GM21515 (cell line): Measurements from ENCODE around the gene SYT8.

Experiments
- ATAC-seq: cut with Tn5 transposase; IDR thresholded peaks from one replicate; pipeline ENCODE4 v1.9.1; 2021; ENCODE audit not compliant: unreplicated experiment

The SYT8 gene

GRCh38 chr11:1857064-1857463, 22.3 kb downstream of the SYT8 start:
- no peak for ATAC-seq

GRCh38 chr11:1858154-1858553, 23.4 kb downstream of the SYT8 start:
- ATAC-seq = no peak

- ATAC-seq = no peak
Observed at GRCh38 chr11:1858576-1858975, 23.8 kb downstream of the SYT8 start.

- ATAC-seq = no peak
Observed at GRCh38 chr11:1859004-1859403, 24.2 kb downstream of the SYT8 start.

- ATAC-seq = no peak
Observed at GRCh38 chr11:1860108-1860507, 25.3 kb downstream of the SYT8 start.

- no peak for ATAC-seq
Observed at GRCh38 chr11:1861435-1862411, 26.9 kb downstream of the SYT8 start.

GRCh38 chr11:1862588-1863351, 28.0 kb downstream of the SYT8 start:
- no peak for ATAC-seq

- no peak for ATAC-seq
Observed at GRCh38 chr11:1863352-1864216, 28.8 kb downstream of the SYT8 start.

GRCh38 chr11:1864231-1864630, 29.4 kb downstream of the SYT8 start:
- no peak for ATAC-seq

- ATAC-seq = no peak
Observed at GRCh38 chr11:1864831-1865665, 30.3 kb downstream of the SYT8 start.

GRCh38 chr11:1866226-1866625, 31.4 kb downstream of the SYT8 start:
- no peak for ATAC-seq

GRCh38 chr11:1866776-1867175, 32.0 kb downstream of the SYT8 start:
- no peak for ATAC-seq

GRCh38 chr11:1867381-1867780, 32.6 kb downstream of the SYT8 start:
- ATAC-seq = no peak

- no peak for ATAC-seq
Observed at GRCh38 chr11:1868056-1868635, 33.4 kb downstream of the SYT8 start.

GRCh38 chr11:1868636-1869291, 34.0 kb downstream of the SYT8 start:
- no peak for ATAC-seq

- no peak for ATAC-seq
Observed at GRCh38 chr11:1869427-1870325, 34.9 kb downstream of the SYT8 start.

GRCh38 chr11:1870326-1870696, 35.5 kb downstream of the SYT8 start:
- no peak for ATAC-seq

- no peak for ATAC-seq
Observed at GRCh38 chr11:1870721-1871466, 36.1 kb downstream of the SYT8 start.
